D721Med (cell line): ENCODE data around the gene EPB41L1.

Experiments used
- DNase-seq: peaks from one replicate; pipeline ENCODE4 v3.0.0; 2011; ENCODE audit warnings: low spot score; ENCODE audit not compliant: insufficient read length
- FAIRE-seq: peaks from 2 replicates; lab custom pipeline; 2011; peaks lifted over from hg19 to GRCh38; lab: Jason Lieb, UNC
- CTCF ChIP-seq: IDR thresholded peaks from 2 replicates; pipeline ENCODE4 v1.5.1; 2012; ENCODE audit warnings: mild to moderate bottlenecking, control low read depth; ENCODE audit not compliant: insufficient read depth; ENCODE audit errors: missing control alignments

Gene EPB41L1

GRCh38 chr20:36155629-36155971 lies 1.1 kb downstream of the EPB41L1 start:
- no peak for FAIRE-seq
- DNase-seq, result no peak
- TF ChIP-seq CTCF, result no peak

- FAIRE-seq (no peak), DNase-seq (no peak)
- TF ChIP-seq CTCF, result no peak
These were observed 1.5 kb downstream of the EPB41L1 start for GRCh38 chr20:36155991-36156390.

- DNase-seq (no peak), FAIRE-seq (no peak)
- TF ChIP-seq CTCF, result no peak
These were observed 3.1 kb downstream of the EPB41L1 start for GRCh38 chr20:36157610-36158009.

GRCh38 chr20:36158160-36158741 lies 3.7 kb downstream of the EPB41L1 start:
- DNase-seq (no peak), FAIRE-seq (no peak)
- TF ChIP-seq CTCF, result no peak

GRCh38 chr20:36159833-36160232 lies 5.3 kb downstream of the EPB41L1 start:
- FAIRE-seq, result no peak

GRCh38 chr20:36162272-36162966 lies 7.9 kb downstream of the EPB41L1 start:
- FAIRE-seq (no peak), DNase-seq (no peak)
- TF ChIP-seq CTCF, result no peak

More at GRCh38 chr20:36159833-36160232, 5.3 kb downstream of the EPB41L1 start:
- TF ChIP-seq CTCF, result no peak
- DNase-seq, result no peak

- no peak for TF ChIP-seq CTCF
- FAIRE-seq, result no peak
These were observed 13.5 kb downstream of the EPB41L1 start for GRCh38 chr20:36167902-36168503.

More at GRCh38 chr20:36167902-36168503, 13.5 kb downstream of the EPB41L1 start:
- no peak for DNase-seq
